Activated CD8-positive, alpha-beta memory T cell treated with anti-CD3 and anti-CD28 coated beads for 1 hour (primary cell): Measurements from ENCODE around the gene PDC.

Experiments used
- DNase-seq, 2 donors: peaks; one replicate each; pipeline ENCODE4 v3.0.0-alpha.2; 2020; ENCODE audit warnings: low read depth in 1 of 2; ENCODE audit errors: extremely low read depth in 1 of 2

PDC gene

GRCh38 chr1:186461014-186461413 lies at the start of gene PDC:
PDC (minus strand) TSS chr1:186461114; CDS start chr1:186449459, 11,655 bp downstream.
- DNase-seq: no peak

- DNase-seq: no peak
Measured at GRCh38 chr1:186503190-186503589, 42.3 kb upstream of the PDC start.

GRCh38 chr1:186502087-186502486 lies 41.2 kb upstream of the PDC start:
- no peak for DNase-seq

- no peak for DNase-seq
Measured at GRCh38 chr1:186500804-186501203, 39.9 kb upstream of the PDC start.

GRCh38 chr1:186499571-186499970 lies 38.7 kb upstream of the PDC start:
- DNase-seq: no peak

- no peak for DNase-seq
Measured at GRCh38 chr1:186498695-186499389, 37.9 kb upstream of the PDC start.

GRCh38 chr1:186498071-186498470 lies 37.2 kb upstream of the PDC start:
- no peak for DNase-seq

- DNase-seq: no peak
Measured at GRCh38 chr1:186497651-186498050, 36.7 kb upstream of the PDC start.

GRCh38 chr1:186496171-186496851 lies 35.4 kb upstream of the PDC start:
- no peak for DNase-seq

GRCh38 chr1:186494832-186495271 lies 33.9 kb upstream of the PDC start:
- DNase-seq: no peak

GRCh38 chr1:186492531-186493291 lies 31.8 kb upstream of the PDC start:
- no peak for DNase-seq

GRCh38 chr1:186491336-186491735 lies 30.4 kb upstream of the PDC start:
- no peak for DNase-seq

- DNase-seq: no peak
Measured at GRCh38 chr1:186487163-186487562, 26.2 kb upstream of the PDC start.

GRCh38 chr1:186486061-186486460 lies 25.1 kb upstream of the PDC start:
- no peak for DNase-seq

- DNase-seq: no peak
Measured at GRCh38 chr1:186483561-186483960, 22.6 kb upstream of the PDC start.

GRCh38 chr1:186482661-186483255 lies 21.8 kb upstream of the PDC start:
- DNase-seq: peak in 1 of 2 donors; percentile 6

GRCh38 chr1:186481303-186481888 lies 20.5 kb upstream of the PDC start:
- DNase-seq: no peak

GRCh38 chr1:186479162-186479561 lies 18.2 kb upstream of the PDC start:
- DNase-seq: no peak

- no peak for DNase-seq
Measured at GRCh38 chr1:186476264-186477040, 15.5 kb upstream of the PDC start.

GRCh38 chr1:186474208-186474607 lies 13.3 kb upstream of the PDC start:
- DNase-seq: no peak
